K562 (cell line): Measurements from ENCODE around the gene TSC22D1. TPM values are rescaled to one million over a fixed set of nuclear protein-coding genes. Genes with fewer than 3 reads are reported as not detected.

Source experiments
- ATF1 ChIP-seq, 2 experiments: fragments of 450-650 bp in 1 of 2; IDR thresholded peaks; 2 replicates each; pipeline ENCODE4 v1.6.1; 2016; ENCODE audit warnings: missing compliant biosample characterization in 1 of 2, missing genetic modification characterization in 1 of 2
- BCOR ChIP-seq: fragments of 450-650 bp; IDR thresholded peaks from 2 replicates; pipeline ENCODE4 v1.6.1; 2016
- GABPB2 ChIP-seq: fragments of 250-450 bp; sonication (Bioruptor Pico); conservative IDR thresholded peaks from 2 replicates; pipeline ENCODE4 v1.5.1; 2021; ENCODE audit warnings: mild to moderate bottlenecking
- LARP7 ChIP-seq: fragments of 450-650 bp; IDR thresholded peaks from 2 replicates; pipeline ENCODE4 v1.6.1; 2016
- NR3C1 ChIP-seq: sonication (generic); formaldehyde crosslinking; IDR thresholded peaks from 2 replicates; pipeline ENCODE4 v1.8.1; 2022; ENCODE audit warnings: missing genetic modification reagents
- PCBP2 ChIP-seq: fragments of 200-400 bp; formaldehyde crosslinking; IDR thresholded peaks from 2 replicates; pipeline ENCODE4 v1.6.1; 2018; ENCODE audit warnings: low read length, low read depth, mild to moderate bottlenecking, moderate library complexity; ENCODE audit not compliant: poor library complexity, severe bottlenecking
- RAD21 ChIP-seq, 2 experiments: fragments of 250-450 bp in 1 of 2; fragments of 450-650 bp in 1 of 2; sonication (Bioruptor Pico) in 1 of 2; formaldehyde crosslinking in 1 of 2; IDR thresholded peaks in 1 of 2; conservative IDR thresholded peaks in 1 of 2; 2 replicates each; pipeline versions ENCODE4 v1.4.0 to v1.8.0; 2020 to 2022; ENCODE audit warnings: mild to moderate bottlenecking in 2 of 2, moderate library complexity in 1 of 2
- RBM39 ChIP-seq: fragments of 200-400 bp; formaldehyde crosslinking; optimal IDR thresholded peaks from 2 replicates; pipeline ENCODE3; 2018; ENCODE audit warnings: low read depth, low read length
- RFX7 ChIP-seq: fragments of 250-450 bp; sonication (Bioruptor Pico); IDR thresholded peaks from 2 replicates; pipeline ENCODE4 v1.5.1; 2021; ENCODE audit warnings: mild to moderate bottlenecking
- SMARCC2 ChIP-seq: fragments of 450-650 bp; IDR thresholded peaks from 2 replicates; pipeline ENCODE4 v1.6.1; 2017; ENCODE audit warnings: antibody characterized with exemption, moderate library complexity, mild to moderate bottlenecking, low read depth
- STAT5A ChIP-seq: IDR thresholded peaks from 2 replicates; pipeline ENCODE4 v1.6.1; 2012; ENCODE audit warnings: low read length, inconsistent platforms, borderline replicate concordance
- WHSC1 ChIP-seq: IDR thresholded peaks from one replicate; pipeline ENCODE4 v1.6.1; 2012; ENCODE audit warnings: low read length, control low read depth, inconsistent platforms
- ZNF184 ChIP-seq: sonication (generic); formaldehyde crosslinking; IDR thresholded peaks from 2 replicates; pipeline ENCODE4 v1.5.0; 2020; ENCODE audit warnings: missing genetic modification reagents
- ZNF324 ChIP-seq: fragments of 250-450 bp; sonication (Bioruptor Pico); IDR thresholded peaks from 2 replicates; pipeline ENCODE4 v1.4.0; 2020; ENCODE audit warnings: mild to moderate bottlenecking
- polyA plus RNA-seq, 8 experiments: library from polyadenylated mRNA; depleted of rRNA in 4 of 8; stranded (reverse) in 5 of 8; unstranded in 3 of 8; fragments of >200 nt; fragmentation: Nextera tagmentation in 2 of 8; fragmentation: Illumina TruSeq in 1 of 8; extraction: Ambion mirVana in 2 of 8; extraction: Trizol in 1 of 8; gene quantifications; 2 replicates each; pipeline versions ENCODE4 v1.2.1 to v1.2.3, GENCODE V29; 2011 to 2014; ENCODE audit warnings: inconsistent platforms in 1 of 8, missing spikeins in 1 of 8
- total RNA-seq, 7 experiments: library from RNA; depleted of rRNA in 6 of 7; stranded (reverse); fragments of >200 nt in 6 of 7; fragmentation: Illumina TruSeq in 2 of 7; extraction: Trizol in 2 of 7; gene quantifications; 2 replicates each; pipeline versions ENCODE4 v1.2.1 to v1.2.3, GENCODE V29; 2011 to 2021; ENCODE audit warnings: low replicate concordance in 1 of 7
- TF ChIP-seq, protein P1 (sequence below): fragments of 200-600 bp; sonication (generic); IDR thresholded peaks from one replicate; pipeline ENCODE4 v1.6.1; 2012; ENCODE audit warnings: mild to moderate bottlenecking, low read depth, low read length, inconsistent platforms

The TSC22D1 gene
- total and polyA plus RNA-seq, 9 of the 15 experiments (the other 6 are each of a cell fraction or from before 2014, with no cell fraction given), result 2.6 to 19.8 (median 8.4) TPM

DNA sequence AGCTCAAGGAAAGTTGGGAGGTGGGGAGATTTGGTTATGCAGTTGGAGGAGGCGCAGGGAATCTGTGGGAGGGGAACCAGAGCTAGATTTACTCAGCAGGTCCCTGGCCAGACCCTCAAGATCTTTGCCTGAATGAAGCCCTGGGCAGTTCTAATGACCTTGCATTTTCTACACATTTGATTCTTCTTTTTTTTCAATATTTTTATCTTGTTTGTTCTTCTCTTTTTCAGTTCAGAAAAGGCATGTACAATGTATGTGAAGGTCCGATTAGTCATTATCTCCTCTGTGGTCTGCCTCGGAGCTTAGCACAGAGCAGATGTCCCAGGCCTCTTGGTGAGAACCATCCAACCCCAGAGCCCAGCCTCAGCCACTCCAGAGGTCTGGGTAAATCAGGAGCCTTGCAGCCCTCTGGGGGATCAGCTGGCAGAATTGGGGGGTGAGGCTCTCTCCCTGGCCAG lies 178.3 kb downstream of the TSC22D1 start (continued):
- TF ChIP-seq, protein P1, sequence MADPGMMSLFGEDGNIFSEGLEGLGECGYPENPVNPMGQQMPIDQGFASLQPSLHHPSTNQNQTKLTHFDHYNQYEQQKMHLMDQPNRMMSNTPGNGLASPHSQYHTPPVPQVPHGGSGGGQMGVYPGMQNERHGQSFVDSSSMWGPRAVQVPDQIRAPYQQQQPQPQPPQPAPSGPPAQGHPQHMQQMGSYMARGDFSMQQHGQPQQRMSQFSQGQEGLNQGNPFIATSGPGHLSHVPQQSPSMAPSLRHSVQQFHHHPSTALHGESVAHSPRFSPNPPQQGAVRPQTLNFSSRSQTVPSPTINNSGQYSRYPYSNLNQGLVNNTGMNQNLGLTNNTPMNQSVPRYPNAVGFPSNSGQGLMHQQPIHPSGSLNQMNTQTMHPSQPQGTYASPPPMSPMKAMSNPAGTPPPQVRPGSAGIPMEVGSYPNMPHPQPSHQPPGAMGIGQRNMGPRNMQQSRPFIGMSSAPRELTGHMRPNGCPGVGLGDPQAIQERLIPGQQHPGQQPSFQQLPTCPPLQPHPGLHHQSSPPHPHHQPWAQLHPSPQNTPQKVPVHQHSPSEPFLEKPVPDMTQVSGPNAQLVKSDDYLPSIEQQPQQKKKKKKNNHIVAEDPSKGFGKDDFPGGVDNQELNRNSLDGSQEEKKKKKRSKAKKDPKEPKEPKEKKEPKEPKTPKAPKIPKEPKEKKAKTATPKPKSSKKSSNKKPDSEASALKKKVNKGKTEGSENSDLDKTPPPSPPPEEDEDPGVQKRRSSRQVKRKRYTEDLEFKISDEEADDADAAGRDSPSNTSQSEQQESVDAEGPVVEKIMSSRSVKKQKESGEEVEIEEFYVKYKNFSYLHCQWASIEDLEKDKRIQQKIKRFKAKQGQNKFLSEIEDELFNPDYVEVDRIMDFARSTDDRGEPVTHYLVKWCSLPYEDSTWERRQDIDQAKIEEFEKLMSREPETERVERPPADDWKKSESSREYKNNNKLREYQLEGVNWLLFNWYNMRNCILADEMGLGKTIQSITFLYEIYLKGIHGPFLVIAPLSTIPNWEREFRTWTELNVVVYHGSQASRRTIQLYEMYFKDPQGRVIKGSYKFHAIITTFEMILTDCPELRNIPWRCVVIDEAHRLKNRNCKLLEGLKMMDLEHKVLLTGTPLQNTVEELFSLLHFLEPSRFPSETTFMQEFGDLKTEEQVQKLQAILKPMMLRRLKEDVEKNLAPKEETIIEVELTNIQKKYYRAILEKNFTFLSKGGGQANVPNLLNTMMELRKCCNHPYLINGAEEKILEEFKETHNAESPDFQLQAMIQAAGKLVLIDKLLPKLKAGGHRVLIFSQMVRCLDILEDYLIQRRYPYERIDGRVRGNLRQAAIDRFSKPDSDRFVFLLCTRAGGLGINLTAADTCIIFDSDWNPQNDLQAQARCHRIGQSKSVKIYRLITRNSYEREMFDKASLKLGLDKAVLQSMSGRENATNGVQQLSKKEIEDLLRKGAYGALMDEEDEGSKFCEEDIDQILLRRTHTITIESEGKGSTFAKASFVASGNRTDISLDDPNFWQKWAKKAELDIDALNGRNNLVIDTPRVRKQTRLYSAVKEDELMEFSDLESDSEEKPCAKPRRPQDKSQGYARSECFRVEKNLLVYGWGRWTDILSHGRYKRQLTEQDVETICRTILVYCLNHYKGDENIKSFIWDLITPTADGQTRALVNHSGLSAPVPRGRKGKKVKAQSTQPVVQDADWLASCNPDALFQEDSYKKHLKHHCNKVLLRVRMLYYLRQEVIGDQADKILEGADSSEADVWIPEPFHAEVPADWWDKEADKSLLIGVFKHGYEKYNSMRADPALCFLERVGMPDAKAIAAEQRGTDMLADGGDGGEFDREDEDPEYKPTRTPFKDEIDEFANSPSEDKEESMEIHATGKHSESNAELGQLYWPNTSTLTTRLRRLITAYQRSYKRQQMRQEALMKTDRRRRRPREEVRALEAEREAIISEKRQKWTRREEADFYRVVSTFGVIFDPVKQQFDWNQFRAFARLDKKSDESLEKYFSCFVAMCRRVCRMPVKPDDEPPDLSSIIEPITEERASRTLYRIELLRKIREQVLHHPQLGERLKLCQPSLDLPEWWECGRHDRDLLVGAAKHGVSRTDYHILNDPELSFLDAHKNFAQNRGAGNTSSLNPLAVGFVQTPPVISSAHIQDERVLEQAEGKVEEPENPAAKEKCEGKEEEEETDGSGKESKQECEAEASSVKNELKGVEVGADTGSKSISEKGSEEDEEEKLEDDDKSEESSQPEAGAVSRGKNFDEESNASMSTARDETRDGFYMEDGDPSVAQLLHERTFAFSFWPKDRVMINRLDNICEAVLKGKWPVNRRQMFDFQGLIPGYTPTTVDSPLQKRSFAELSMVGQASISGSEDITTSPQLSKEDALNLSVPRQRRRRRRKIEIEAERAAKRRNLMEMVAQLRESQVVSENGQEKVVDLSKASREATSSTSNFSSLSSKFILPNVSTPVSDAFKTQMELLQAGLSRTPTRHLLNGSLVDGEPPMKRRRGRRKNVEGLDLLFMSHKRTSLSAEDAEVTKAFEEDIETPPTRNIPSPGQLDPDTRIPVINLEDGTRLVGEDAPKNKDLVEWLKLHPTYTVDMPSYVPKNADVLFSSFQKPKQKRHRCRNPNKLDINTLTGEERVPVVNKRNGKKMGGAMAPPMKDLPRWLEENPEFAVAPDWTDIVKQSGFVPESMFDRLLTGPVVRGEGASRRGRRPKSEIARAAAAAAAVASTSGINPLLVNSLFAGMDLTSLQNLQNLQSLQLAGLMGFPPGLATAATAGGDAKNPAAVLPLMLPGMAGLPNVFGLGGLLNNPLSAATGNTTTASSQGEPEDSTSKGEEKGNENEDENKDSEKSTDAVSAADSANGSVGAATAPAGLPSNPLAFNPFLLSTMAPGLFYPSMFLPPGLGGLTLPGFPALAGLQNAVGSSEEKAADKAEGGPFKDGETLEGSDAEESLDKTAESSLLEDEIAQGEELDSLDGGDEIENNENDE, result no peak
- TF ChIP-seq WHSC1 (no peak), ZNF324 (CRISPR knock-in tag) (no peak), GABPB2 (CRISPR knock-in tag) (no peak), SMARCC2 (no peak), ATF1 (CRISPR knock-in tag; IDR thresholded peaks at IDR 0.05) (no peak), ATF1 (tag; IDR thresholded peaks at IDR 0.05) (no peak), RAD21 (CRISPR knock-in tag; conservative IDR thresholded peaks at IDR 0.05 in 1 of 2, IDR thresholded peaks at IDR 0.05 in 1 of 2) (no peak), ZNF184 (CRISPR knock-in tag) (no peak), BCOR (peak; percentile 47; the same call in 1 of the 2 replicates), RFX7 (CRISPR knock-in tag) (no peak), STAT5A (peak; percentile 94), RBM39 (no peak), PCBP2 (no peak), NR3C1 (no peak), LARP7 (no peak)
